HEK293 (cell line): Measurements from ENCODE around the gene SLC8A1.

Experiments used
- CTCF ChIA-PET: fragments of 350-600 bp; formaldehyde crosslinking; extraction: SDS; loops from one replicate; lab custom pipeline; 2021; ENCODE audit warnings: antibody characterized with exemption; lab: Yijun Ruan, JAX
- POLR2A ChIA-PET: fragments of 300-600 bp; formaldehyde crosslinking; extraction: SDS; loops from one replicate; lab custom pipeline; 2020; ENCODE audit warnings: antibody characterized with exemption, inconsistent platforms; lab: Yijun Ruan, JAX
- H3K27ac ChIP-seq: fragments of 200-500 bp; sonication (Bioruptor generic); 2 replicates; pipeline ENCODE4 v1.5.1; 2014; ENCODE audit warnings: low read depth, low read length, control low read depth, inconsistent platforms; ENCODE audit errors: extremely low read depth
- H3K36me3 ChIP-seq, 2 experiments: fragments of 200-500 bp in 1 of 2; sonication (Bioruptor generic) in 1 of 2; 1 replicate in 1 of 2; 2 replicates in 1 of 2; pipeline ENCODE4 v1.5.1; 2014 to 2017; ENCODE audit warnings: inconsistent platforms in 2 of 2, low read length in 2 of 2; ENCODE audit not compliant: control insufficient read depth in 2 of 2, insufficient read depth in 1 of 2
- H3K4me1 ChIP-seq: fragments of 200-500 bp; sonication (Bioruptor generic); 2 replicates; pipeline ENCODE4 v1.5.1; 2014; ENCODE audit warnings: mild to moderate bottlenecking, low read length, inconsistent platforms; ENCODE audit not compliant: control insufficient read depth, insufficient read depth
- H3K4me3 ChIP-seq: 2 replicates; pipeline ENCODE4 v1.5.1; 2011; ENCODE audit warnings: low read depth, mild to moderate bottlenecking, control low read depth, low read length, moderate library complexity
- H3K9me3 ChIP-seq: fragments of 200-500 bp; sonication (Bioruptor generic); 2 replicates; pipeline ENCODE4 v1.5.1; 2014; ENCODE audit warnings: low read depth, low read length, inconsistent platforms; ENCODE audit not compliant: control insufficient read depth, insufficient read depth
- BCL11A ChIP-seq: fragments of 450-650 bp; formaldehyde crosslinking; IDR thresholded peaks from 2 replicates; pipeline ENCODE4 v1.5.1; 2016; ENCODE audit warnings: low read depth, missing biosample characterization, missing genetic modification characterization
- FEZF1 ChIP-seq: fragments of 450-650 bp; formaldehyde crosslinking; IDR thresholded peaks from 2 replicates; pipeline ENCODE4 v1.5.1; 2016; ENCODE audit warnings: missing biosample characterization, missing genetic modification characterization
- OSR2 ChIP-seq: fragments of 450-650 bp; formaldehyde crosslinking; IDR thresholded peaks from 2 replicates; pipeline ENCODE4 v1.5.1; 2016; ENCODE audit warnings: missing biosample characterization, missing genetic modification characterization
- PRDM2 ChIP-seq: fragments of 450-650 bp; formaldehyde crosslinking; IDR thresholded peaks from 2 replicates; pipeline ENCODE4 v1.5.1; 2016; ENCODE audit warnings: missing biosample characterization, missing genetic modification characterization, borderline replicate concordance
- REST ChIP-seq: fragments of 450-650 bp; formaldehyde crosslinking; IDR thresholded peaks from 2 replicates; pipeline ENCODE4 v1.5.1; 2016; ENCODE audit warnings: missing biosample characterization, missing genetic modification characterization
- TRIM28 ChIP-seq: IDR thresholded peaks from 2 replicates; pipeline ENCODE4 v1.6.1; 2011; ENCODE audit warnings: low read length, control low read depth, borderline replicate concordance
- WT1 ChIP-seq: fragments of 450-650 bp; formaldehyde crosslinking; IDR thresholded peaks from 2 replicates; pipeline ENCODE4 v1.5.1; 2016; ENCODE audit warnings: missing biosample characterization, missing genetic modification characterization
- ZBTB7A ChIP-seq: fragments of 450-650 bp; formaldehyde crosslinking; IDR thresholded peaks from 2 replicates; pipeline ENCODE4 v1.5.1; 2016; ENCODE audit warnings: low read depth, missing biosample characterization, missing genetic modification characterization
- ZFP3 ChIP-seq: fragments of 450-650 bp; formaldehyde crosslinking; IDR thresholded peaks from 2 replicates; pipeline ENCODE4 v1.5.1; 2016; ENCODE audit warnings: low read depth, missing biosample characterization, missing genetic modification characterization
- ZNF114 ChIP-seq: fragments of 450-650 bp; formaldehyde crosslinking; IDR thresholded peaks from 2 replicates; pipeline ENCODE4 v1.5.0; 2017; ENCODE audit warnings: missing biosample characterization, missing genetic modification characterization
- ZNF121 ChIP-seq: fragments of 450-650 bp; formaldehyde crosslinking; IDR thresholded peaks from 2 replicates; pipeline ENCODE4 v1.5.1; 2016; ENCODE audit warnings: missing biosample characterization, missing genetic modification characterization
- ZNF280D ChIP-seq: fragments of 450-650 bp; formaldehyde crosslinking; IDR thresholded peaks from 2 replicates; pipeline ENCODE4 v1.5.1; 2016; ENCODE audit warnings: missing biosample characterization, missing genetic modification characterization
- ZNF341 ChIP-seq: fragments of 450-650 bp; formaldehyde crosslinking; IDR thresholded peaks from 2 replicates; pipeline ENCODE4; 2016; ENCODE audit warnings: low read depth, missing biosample characterization, missing genetic modification characterization
- ZNF37A ChIP-seq: fragments of 450-650 bp; IDR thresholded peaks from 2 replicates; pipeline ENCODE4 v1.5.1; 2018; ENCODE audit warnings: missing biosample characterization, missing genetic modification characterization
- ZNF488 ChIP-seq: fragments of 450-650 bp; formaldehyde crosslinking; IDR thresholded peaks from 2 replicates; pipeline ENCODE4 v1.5.1; 2016; ENCODE audit warnings: missing biosample characterization, missing genetic modification characterization
- ZNF513 ChIP-seq: fragments of 450-650 bp; IDR thresholded peaks from 2 replicates; pipeline ENCODE4 v1.5.1; 2018; ENCODE audit warnings: missing biosample characterization, missing genetic modification characterization
- ZSCAN16 ChIP-seq: fragments of 450-650 bp; formaldehyde crosslinking; IDR thresholded peaks from 2 replicates; pipeline ENCODE4 v1.5.1; 2016; ENCODE audit warnings: missing biosample characterization, missing genetic modification characterization

SLC8A1 gene

GRCh38 chr2:40138314-40138713 lies 313.6 kb downstream of the SLC8A1 start:
- TF ChIP-seq ZNF121 (tag by site-specific recombination) (no peak), ZNF37A (tag by site-specific recombination) (no peak), WT1 (tag by site-specific recombination) (no peak), REST (tag by site-specific recombination) (no peak), PRDM2 (tag by site-specific recombination) (no peak), BCL11A (tag by site-specific recombination) (no peak), ZNF341 (no peak), TRIM28 (no peak), ZFP3 (no peak), ZSCAN16 (no peak), FEZF1 (tag by site-specific recombination) (no peak), OSR2 (tag by site-specific recombination) (no peak), ZNF280D (tag by site-specific recombination) (no peak), ZNF488 (tag by site-specific recombination) (no peak), ZBTB7A (no peak), ZNF513 (tag by site-specific recombination) (no peak), ZNF114 (tag by site-specific recombination) (no peak)
- ChIA-PET CTCF (no interaction called here), POLR2A (no interaction called here)
- no peak overlapping the region for H3K4me3 ChIP-seq
- no peaks in the 10 kb centered on the region for H3K4me1 ChIP-seq
- no peaks in the 10 kb centered on the region for H3K9me3 ChIP-seq
- no peaks in the 10 kb centered on the region for H3K36me3 ChIP-seq
- no peak overlapping the region for H3K27ac ChIP-seq
